AG08395 (cell line): ENCODE results near the gene CCDC3.
"Not testable (repeated sequence)": the region's sequence is repeated elsewhere in the genome, so short reads cannot be mapped to it uniquely, and the experiment has no call there.

Source experiments
- DNase-seq: peaks from one replicate; pipeline ENCODE4 v3.0.0; 2012; ENCODE audit warnings: mixed read lengths, low spot score

CCDC3 gene

DNA sequence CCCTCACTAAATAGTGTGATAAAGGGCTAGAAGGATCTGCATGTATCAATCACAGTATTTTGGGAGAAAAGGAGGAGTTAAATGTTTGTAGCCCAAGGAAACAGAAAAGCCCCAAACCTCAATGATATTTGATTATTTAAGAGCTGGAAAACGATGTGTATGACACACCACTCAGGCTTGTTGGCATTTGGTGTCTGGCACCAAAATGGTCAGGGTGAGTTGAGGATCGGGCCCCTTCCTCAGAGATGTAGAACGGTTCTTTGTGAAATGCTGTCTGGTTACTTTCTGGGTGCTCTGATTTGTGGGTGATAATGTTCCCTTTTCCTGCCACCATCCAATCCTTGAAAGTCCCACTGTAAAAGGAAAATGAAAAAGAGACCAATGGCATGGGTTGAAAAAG, 113.7 kb downstream of the CCDC3 start:
- DNase-seq, result no peak

DNA sequence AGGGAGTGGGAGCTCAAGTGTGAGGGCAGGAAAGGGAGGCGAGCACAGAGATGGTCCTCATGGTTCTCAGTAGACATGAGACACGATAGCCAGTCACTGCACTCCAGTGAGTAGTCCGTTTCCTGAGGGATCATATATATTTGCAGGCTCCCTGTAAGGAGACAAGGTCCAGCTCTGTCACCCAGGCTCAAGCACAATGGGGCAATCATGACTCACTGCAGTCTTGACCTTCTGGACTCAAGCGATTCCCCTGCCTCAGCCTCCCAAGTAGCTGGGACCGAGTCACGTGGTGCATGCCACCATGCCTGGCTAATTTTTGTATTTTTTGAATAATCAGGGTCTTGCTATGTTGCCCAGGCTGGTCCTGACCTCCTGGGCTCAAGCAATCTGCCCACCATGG, 116.7 kb downstream of the CCDC3 start:
- DNase-seq, result no peak

DNA sequence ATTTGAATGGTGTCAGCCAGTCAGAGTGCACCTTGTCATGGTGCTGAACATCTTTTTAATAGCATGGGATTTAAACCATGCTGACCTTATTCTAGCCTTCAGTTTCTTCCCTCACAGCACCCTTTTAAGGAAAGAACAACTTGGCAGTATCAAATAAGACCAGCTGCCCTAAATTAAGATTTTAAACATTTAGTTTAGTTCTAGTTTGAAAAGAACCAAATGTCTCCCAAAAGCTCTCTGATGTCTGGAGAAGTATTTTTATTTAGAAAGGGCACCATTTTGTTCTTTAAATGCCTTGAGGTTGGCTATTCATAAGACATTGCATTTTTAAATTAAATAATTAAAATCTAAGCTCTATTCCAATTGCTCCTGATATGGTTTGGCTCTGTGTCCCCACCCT, 121.1 kb downstream of the CCDC3 start:
- DNase-seq, result no peak

DNA sequence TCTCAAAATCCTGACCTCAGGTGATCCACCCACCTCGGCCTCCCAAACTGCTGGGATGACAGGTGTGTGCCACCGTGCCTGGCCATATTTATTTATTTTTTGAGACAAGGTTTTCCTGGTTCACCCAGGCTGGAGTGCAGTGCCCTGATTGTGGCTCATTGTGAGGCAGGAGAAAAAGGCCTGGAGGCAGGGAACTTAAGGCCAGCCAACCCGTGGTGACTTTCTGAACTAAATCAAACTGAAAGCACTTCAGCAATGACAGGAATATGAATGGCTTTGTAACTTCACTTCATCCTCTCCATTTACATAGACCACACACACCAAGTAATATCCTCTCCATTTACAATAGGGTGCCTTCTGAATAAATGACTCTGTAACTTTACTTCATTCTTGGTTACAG, 124.4 kb downstream of the CCDC3 start:
- DNase-seq, result no peak

DNA sequence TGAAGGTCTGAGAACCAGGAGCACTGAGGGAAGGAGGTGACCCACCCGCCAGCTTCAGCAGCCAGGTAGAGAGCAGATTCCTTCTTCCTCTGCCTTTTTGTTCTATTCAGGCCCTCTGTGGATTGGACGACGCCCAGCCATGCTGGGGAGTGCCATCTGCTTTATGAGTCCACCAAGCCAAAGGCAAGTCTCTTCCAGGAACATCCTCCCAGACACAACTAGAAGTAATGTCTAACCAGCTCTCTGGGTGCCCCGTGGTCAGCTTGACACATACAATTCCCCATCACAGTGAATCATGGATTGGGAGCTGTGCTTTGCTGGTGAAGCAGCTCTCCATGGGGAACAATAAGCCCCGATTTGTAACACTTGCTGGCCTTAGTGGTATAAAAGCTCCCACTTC, 125.2 kb downstream of the CCDC3 start:
- no peak for DNase-seq

DNA sequence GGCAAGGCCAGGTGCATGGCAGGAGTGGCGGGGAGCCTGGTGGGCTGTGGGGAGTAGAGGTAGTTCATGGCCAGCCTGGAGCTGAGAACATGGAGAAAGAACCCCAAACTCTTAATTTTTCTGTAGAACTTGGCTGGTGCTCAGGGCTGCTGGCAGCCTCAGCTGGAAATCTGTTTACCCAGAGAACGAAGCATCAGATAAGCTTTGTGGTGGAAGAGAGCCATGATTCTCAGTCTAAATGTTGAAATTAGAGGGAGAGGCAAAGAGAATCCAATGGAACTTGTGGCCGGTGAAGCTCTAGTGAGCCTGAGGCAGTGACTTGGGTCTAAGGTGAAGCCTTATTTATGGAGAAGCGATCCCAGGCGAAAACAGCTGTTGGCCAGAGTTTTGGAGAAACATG, 126.4 kb downstream of the CCDC3 start:
- no peak for DNase-seq

DNA sequence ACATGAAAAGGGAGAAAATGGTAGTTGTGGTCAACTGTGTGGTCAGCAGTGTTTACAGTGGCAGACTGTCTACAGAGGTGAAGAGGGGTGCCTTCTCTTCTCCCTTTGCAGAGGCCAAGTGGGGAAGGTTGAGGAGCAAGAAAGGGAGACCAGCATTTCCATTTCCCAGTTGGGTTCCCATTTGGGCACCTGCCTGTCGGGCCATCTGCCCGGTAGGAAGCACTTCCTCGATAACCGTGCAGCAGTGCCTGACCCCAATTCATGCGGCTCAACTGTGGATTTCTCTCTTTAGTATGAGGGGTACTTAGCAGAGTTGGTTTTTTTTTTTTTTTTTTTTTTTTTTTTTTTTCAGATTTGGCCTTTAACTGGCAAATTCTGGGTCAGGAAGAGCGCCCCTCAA, 127.0 kb downstream of the CCDC3 start:
- DNase-seq, result no peak

DNA sequence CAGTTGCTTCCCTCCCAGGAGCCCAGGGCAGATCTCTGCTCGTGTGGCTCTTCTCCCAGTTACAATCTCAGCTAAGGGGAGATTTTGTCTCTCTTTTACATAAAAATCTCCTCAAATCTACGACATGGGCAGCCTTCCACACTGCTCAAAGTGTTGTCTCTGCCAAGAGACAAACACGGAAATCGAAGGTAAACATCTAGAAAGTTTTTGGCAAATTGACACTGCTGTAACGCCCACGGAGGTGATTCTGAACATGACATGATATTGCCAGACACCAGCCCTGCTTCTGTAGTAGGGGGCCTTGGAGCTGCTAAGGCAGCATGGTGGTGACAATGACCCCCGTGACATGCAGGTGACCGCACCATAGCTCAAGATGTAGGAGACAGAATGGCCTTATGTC, 128.3 kb downstream of the CCDC3 start:
- DNase-seq, result no peak

DNA sequence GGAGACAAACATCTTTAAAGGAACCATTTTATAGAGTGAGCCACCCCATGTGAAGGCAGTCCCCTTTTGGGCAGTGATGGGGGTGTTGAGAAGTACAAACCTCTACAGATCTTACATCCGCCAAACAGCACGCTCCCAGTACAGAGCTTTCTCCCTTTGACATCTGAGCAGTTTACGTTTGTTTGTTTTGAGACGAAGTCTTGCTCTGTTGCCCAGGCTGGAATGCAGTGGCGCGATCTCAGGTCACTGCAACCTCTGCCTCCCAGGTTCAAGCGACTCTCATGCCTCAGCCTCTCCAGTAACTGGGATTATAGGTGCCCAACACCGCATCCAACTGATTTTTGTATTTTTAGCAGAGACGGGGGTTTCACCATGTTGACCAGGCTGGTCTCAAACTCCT, 128.9 kb downstream of the CCDC3 start:
- no peak for DNase-seq

DNA sequence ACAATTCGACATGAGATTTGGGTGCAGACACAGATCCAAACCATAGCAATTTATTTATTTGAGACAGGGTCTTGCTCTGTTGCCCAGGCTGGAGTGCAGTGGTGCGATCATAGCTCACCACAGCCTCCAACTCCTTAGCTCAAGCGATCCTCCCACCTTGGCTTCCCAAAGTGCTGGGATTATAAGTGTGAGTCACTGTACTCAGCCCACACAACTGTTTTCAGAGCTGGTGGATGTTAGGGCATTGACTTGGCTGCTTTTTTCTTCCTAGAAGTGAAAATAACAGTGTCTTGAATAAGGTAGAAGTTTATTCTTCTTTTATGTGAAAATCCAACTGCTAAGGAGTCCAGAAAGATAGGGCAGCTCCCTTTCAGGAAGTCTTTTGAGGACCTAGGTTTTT, 132.1 kb downstream of the CCDC3 start:
- no peak for DNase-seq

DNA sequence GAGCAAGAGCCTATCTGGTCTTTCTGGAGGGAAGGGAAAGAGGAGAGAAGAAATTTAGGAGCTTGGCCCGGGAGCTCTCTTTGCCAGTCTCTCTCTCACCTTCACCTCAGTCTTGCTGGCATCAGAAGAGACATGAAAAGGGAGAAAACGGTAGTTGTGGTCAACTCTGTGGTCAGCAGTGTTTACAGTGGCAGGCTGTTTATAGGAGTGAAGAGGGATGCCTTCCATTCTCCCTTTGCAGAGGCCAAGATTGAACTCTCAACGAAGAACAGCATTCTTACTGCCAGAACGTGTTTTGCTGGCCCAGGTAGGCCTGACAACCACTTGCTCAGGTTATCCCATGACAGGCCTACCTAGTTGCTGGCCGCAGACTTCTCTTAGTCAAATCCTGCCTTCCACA, 133.3 kb downstream of the CCDC3 start:
- no peak for DNase-seq

DNA sequence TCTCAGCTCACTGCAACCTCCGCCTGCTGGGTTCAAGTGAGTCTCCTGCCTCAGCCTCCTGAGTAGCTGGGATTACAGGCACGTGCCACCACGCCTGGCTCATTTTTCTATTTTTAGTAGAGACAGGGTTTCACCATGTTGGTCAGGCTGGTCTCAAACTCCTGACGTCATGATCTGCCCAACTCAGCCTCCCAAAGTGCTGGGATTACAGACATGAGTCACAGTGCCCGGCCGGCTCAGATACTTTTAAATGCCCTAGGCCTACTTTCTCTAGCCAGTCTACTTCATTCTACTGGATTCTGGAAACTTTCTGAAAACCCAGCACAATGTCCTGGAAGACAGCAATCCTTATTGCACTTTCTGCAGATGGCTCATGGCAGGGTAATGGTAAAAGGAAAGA, 136.0 kb downstream of the CCDC3 start:
- DNase-seq, result not testable (repeated sequence)

DNA sequence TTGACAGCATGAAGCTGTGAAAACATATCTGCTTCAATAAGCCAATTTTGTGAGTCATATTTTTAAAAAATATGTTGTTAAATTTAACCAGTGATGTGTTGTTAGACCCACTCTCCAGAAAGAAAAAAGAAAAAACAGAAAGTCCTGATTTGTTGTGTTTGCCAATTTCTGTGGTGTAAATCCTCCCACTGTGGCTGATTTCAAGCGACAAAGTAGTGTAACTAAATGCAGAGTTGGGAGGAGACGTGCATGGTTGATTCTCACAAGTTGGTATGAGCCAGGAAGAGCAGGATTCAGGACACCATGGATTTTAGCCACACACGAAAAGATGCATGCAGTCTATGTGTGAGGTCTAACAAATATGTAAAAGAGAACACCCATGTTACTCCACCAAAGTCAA, 139.1 kb downstream of the CCDC3 start:
- DNase-seq, result no peak

DNA sequence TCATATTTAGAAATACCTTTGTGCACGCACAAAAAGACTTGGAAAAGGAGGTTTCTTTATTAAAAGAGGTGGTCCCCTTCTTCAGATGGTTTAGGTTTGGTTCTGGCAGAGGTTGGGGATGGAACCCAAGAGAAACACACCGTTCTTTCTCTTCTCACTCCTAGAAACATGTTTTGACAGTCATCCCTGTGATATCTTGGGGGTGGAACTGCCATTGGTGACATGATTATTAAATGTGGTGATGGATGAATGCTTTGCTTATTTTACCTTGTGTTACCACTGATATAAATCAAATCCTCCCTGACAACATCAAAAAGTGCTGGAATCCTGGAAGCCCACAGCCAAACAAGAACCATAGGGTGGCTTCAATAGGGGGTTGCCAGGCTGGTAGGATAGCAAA, 146.5 kb downstream of the CCDC3 start:
- DNase-seq, result no peak

DNA sequence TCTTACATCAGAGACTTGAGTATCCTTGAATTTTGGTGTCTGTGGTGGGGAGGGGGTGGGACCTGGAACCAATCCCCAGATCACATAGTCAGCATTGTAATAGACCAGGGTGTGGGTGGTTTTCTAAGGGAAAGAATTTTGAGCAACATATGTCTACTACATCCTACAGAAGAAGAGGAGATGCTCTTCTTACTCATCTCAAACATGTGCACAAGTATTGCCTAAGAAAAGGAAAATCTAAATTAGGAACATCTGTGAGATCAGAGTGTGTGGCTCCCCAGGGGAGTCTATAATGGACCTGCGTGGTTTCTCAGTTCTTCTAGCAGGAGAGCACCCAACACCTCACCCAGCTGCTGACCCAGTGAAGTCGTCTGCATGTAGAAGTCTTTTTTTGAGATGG, 148.8 kb downstream of the CCDC3 start:
- no peak for DNase-seq

DNA sequence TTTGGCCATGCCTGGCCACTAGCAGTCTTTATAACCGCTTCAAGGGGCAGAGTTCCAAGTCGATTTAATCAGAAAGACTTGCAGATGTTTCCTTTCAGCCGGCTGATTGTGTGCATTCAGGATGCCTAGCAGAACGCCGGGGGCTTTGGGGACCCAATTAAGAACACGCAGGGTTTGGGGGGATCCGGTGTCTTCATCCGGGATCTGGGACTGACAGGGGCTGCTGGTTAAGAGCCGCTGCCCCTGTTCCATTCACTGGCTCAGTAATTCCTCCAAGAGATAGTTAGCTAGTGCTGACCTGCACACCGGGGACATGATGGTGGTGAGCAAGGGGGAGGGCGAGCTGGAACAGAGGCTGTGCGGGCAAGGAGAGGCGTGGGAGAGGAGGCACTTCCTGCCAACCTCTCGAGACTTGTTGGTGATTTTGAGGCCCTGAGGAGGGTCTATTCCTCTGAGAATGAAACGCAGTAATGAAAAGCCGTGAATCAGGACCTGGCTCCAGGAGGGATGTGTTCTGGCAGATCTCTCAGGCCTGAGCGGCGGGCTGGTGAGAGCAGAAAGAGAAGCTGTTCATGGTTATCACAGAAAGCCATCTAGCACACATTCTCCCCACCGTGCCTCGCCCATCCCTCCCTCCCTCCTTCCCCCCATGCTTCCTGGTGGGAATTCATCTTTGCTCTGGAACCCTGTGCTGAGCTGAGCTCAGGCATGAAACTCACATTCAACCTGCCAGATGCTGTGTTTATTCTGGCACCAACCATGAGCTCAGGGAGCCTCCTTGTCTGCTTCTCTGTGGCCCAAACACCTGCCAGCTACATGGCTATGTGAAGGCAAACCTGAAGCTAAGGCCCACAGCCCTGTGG, 152.0 kb downstream of the CCDC3 start:
- DNase-seq, result no peak

DNA sequence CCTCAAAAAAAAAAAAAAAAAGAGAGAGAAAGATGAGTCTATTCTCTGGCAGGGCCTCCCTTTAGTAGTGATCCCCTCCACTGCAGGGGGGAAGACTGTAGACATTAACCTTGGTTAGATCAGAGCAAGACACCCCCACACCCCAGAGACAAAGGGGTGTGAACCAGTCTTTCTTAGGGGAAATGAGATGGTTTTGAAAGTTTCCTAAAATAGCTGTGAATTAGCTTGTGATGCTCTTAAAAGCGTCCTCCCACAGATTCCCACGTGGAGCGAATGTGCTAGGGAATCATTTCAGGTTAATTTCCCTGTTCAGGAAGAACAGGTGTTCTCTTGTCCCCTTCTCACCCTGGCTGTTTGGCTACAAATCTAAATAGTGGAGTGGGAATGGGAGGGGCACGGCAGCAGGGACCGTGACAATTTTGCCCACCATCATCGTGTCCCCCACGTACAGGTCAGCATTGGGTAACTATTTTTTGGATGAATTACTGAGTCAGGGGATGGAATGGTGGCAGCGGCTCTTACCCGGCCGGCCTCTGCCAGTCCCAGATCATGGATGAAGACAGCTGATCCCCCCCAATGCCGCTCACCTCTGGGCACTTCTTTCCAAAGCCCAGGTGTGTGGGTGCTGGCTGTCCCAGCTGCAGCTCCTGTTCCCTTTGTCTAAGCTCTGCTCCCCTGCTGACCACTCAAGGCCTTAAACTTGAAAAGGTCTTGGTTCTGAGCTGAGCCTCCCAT, 152.9 kb downstream of the CCDC3 start:
- DNase-seq, result no peak

DNA sequence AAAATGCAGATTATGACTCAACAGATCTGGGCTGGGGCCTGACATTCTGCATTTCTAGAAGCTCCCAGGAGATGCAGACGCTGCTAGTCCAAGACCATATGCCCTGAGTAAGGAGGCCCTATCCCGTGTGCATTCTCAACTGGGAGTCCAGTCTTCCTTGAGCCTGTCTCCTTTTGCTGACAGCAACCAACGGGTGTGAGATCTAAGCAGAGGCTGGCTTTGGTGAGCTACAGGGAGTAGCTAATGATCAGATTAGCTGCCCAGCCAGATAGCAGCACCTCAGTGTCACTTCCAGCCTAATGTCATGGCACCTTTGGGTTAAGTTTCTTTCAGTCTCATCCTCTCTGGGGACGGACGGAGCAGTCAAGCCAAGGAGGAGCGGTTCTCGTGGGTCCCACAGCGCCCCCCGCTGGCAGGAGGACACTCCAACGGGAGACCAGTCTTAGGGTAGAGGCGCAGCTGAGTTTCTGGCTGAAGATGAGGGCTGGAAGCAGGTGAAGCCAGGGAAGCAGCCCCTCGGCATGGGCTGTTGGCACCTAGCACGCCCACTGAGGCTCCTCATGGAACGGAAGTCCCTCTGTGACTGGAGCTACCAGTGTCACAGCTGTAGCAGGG, 154.0 kb downstream of the CCDC3 start:
- no peak for DNase-seq

DNA sequence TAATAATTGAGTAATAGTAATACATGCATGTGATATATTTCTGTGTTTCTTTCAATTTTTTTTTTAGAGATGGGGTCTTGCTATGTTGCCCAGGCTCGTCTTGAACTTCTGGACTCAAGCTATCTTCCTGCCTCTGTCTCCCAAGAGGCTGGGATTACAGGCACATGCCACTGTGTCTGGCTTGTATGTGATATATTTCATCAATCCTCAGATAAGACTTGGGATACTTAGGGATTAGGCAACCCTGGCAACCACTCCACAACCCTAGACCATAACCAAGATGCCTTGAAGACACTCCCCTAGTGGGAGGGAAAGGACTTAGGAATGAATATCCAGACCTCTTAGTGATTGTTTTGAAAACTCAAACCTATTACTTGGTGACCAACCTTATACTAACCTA, 154.8 kb downstream of the CCDC3 start:
- no peak for DNase-seq
